ENCODE results near the gene EPB41L4B.

The EPB41L4B gene

DNA sequence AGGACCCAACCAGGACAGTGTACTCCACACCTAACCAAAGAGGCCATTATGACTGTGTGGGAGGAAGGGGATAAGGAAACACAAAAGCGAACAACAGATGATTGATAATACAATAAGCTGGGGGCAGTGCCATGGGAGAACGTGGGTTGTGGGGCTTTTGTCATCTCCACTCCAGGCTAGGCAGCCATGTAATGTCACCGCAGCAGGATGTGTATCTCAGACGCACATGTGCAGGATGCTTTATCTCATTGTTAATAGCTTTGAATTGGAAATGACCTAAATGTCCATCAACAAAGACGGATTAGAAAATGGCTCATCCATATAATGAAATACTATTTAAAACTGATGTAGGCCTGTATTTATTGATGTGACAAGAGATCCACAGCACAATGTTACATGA lies 51.0 kb downstream of the EPB41L4B start:
- no peak for DNase-seq (ENCODE audit: low spot score)

- no peak for DNase-seq (ENCODE audit: low spot score)
Measured at GRCh38 chr9:109269081-109269480, 51.8 kb downstream of the EPB41L4B start.

DNA sequence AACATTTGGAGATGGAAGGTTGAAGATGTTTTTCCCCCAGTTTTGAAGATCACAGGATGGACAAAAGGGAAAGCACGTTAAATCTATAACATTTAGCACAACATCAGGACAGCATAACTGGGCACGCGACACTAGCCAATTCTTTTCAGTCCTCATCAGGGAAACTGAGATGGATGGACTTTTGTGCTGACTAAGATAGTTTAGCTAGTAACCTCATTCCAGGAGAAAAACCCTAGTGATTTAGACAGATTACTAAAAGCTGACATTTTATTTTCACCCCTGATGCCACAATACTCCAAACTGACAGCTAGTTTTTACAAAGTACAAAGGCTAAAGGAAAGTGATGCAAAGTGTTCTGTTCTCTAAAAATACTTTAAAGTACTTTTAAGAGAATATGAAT lies 53.3 kb downstream of the EPB41L4B start:
- DNase-seq (ENCODE audit: low spot score), result no peak

- DNase-seq (ENCODE audit: low spot score), result no peak
Measured at GRCh38 chr9:109264877-109265587, 55.8 kb downstream of the EPB41L4B start.

DNA sequence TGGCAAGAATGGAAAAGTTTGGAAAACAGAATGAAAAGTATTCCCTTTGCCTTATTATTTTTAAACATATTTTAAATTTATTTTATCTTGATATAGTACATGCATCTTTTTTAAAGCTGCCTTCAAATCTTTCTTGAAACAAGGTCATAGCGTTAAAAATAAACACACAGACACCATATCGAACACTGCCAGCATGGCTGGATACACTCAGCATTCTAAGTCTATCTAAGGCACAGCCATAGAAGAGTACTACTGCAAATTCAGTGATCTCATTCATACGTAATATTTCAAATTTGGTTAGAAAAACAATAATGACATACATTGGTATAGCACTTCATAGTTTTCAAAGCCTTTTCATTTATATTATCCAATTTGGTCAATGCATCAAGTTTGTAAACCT lies 57.5 kb downstream of the EPB41L4B start:
- no peak for DNase-seq (ENCODE audit: low spot score)

DNA sequence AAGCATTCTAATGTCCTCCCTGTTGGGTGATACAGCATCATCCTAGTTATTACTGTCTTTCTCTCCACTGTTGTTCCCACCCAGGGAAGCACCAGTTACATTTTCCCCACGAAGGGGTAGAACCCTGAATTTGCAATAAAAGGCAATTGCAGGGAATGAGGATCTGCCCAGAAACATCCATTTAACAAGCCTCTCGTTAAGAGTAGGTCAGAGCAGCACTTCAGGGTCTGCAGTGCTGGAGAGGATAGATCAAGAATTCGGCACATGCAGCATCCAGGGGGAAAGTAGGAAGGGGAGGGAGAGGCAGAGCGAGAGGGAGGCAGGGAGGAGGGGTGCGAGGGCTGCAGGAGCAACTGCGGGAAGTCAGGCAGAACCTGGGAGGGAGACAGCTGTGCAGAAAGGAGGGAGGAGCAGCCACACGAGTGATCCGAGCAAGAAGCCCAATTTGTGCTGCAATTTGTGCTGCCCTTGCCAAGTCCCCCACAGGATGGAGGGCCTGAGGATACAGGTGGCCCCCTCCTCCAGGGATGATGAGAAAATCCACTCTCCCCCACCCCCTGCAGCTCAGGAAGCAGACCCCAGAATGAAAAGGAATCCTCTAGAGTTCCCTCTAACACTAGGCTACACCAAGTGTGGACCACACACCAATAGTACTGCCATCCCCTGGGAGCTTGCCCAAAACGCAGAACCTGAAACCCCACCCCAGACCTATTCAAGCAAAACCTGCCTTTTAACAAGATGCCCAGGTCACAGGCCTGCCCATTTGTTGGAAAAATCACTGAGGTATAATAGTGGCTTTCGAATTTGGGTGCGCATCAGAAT lies 62.2 kb downstream of the EPB41L4B start:
- no peak for DNase-seq (ENCODE audit: low spot score)

- no peak for DNase-seq (ENCODE audit: low spot score)
Measured at GRCh38 chr9:109256336-109256735, 64.5 kb downstream of the EPB41L4B start.

DNA sequence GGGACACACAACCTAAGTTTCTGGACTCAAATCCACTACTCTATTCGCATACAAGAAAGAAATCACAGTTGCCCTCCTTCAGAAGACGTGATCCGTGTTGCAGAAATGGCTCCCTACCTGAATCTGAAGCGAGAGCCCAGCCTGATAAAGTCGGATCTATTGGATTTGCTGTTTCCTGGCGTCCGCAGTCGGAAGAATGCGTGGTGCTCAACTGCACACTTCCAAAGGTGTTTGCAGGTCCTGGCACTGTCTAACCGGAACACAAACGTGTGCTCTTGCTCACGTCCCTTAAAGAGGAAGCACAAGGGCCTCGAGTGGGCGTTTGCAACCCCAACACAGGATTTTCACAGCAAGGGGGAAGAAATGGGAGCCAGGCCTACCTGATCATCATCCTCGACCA lies 65.5 kb downstream of the EPB41L4B start:
- DNase-seq (ENCODE audit: low spot score), result no peak

DNA sequence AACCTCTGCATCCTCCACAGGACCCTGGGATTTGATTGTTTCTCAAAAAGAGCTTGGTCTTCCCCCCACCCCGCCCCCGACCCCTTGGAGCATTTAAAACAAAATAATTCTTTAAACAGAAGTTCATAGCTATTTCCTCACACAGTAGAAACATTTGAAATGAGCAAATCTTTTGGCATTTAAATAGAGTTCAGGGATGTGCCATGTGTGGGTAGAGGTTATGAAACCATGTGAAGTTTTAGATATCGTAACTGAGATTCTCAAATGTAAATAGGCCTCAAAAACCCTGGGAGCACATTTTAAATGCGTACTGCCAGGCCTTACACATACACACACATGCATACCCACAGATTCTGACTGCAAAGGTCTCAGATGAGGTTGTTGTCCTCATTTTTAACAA lies 66.5 kb downstream of the EPB41L4B start:
- no peak for DNase-seq (ENCODE audit: low spot score)

DNA sequence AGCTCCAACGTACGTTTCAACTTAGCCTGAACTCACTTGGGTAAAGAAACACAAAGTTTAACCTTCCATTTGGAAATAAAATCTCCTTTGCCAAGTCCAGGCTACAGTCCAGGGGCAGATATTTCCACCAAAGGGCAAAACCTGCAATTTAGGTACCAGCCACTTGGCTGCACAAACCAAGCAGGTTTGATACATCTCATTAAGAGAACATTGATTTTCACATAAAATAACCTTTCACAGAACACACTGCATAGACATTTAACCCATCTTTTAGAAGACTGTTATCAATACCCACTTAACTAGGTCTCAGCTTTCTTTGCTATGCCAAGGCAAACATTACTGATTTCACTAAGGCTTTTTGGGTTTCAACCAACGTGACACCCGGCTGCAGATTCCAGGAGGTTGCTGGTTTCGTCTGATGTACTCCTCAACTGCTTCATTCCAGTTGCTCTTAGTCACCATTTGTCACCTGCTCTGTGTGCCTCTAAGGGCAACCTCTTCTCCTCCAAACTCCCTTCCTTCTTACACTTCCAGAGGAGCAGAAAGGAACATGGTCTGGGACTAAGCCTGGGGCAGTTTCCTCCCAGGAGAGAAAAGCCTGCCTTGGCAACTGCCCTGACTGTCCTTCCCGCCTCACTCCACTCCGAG lies 67.1 kb downstream of the EPB41L4B start:
- DNase-seq (ENCODE audit: low spot score), result no peak

DNA sequence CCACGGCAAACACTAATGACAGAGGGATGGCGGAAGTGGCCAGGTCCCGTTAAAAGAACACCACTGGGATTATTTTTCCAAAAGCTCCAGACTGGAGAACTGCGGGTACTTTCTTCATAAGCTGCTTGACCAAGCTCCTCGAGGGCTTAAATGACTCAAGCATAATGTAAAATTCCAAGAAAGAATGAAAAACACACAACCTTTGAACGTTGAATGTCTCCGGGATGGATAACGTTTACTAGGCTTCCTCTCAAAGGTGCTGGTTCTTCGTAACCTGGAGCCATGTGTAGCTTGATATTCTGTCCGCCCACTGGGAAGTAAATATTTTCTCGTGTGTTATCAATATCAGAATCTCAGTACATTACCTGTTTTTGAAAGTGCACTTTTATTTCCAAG lies 67.6 kb downstream of the EPB41L4B start:
- DNase-seq (ENCODE audit: low spot score), result no peak

GRCh38 chr9:109252291-109252690 lies 68.6 kb downstream of the EPB41L4B start:
- no peak for DNase-seq (ENCODE audit: low spot score)

GRCh38 chr9:109251776-109252106 lies 69.1 kb downstream of the EPB41L4B start:
- no peak for DNase-seq (ENCODE audit: low spot score)

GRCh38 chr9:109251080-109251775 lies 69.6 kb downstream of the EPB41L4B start:
- no peak for DNase-seq (ENCODE audit: low spot score)

DNA sequence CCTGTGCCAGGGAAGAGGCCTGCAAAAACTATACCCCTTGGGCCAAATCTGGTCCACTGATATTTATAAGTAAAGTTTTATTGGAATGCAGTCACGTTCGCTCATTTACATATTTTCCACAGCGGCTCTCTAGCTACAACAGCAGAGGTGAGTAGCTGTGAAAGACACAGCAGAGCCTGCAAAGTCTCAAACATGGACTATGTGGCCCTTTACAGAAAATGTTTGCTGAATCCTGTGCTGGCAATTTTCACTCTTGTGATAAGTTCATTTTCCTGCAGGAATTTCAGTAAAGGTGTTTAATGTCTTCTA lies 70.1 kb downstream of the EPB41L4B start:
- DNase-seq (ENCODE audit: low spot score), result no peak

DNA sequence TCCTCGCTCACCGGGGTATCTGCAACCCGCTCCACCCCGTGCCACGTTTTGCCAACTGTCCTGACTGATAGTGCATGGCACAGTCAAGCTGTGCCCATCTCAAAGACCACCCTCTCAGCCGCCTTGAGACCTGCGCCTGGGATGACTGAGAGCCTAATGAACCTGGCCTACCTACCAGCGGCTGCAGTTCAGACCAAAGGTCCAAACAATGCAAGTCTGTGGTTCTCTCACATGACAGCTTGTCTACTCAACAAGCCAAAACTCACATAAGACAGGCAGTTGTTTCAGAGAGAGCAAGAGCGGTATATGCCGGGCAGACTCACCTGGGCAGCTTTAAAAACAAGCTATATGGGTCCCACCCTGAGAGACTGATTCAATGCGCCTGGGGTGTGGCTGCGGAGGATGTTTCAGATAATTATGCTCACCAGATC lies 70.5 kb downstream of the EPB41L4B start:
- no peak for DNase-seq (ENCODE audit: low spot score)

- DNase-seq (ENCODE audit: low spot score), result no peak
Measured at GRCh38 chr9:109249615-109250014, 71.2 kb downstream of the EPB41L4B start.

GRCh38 chr9:109248133-109248581 lies 72.7 kb downstream of the EPB41L4B start:
- no peak for DNase-seq (ENCODE audit: low spot score)

DNA sequence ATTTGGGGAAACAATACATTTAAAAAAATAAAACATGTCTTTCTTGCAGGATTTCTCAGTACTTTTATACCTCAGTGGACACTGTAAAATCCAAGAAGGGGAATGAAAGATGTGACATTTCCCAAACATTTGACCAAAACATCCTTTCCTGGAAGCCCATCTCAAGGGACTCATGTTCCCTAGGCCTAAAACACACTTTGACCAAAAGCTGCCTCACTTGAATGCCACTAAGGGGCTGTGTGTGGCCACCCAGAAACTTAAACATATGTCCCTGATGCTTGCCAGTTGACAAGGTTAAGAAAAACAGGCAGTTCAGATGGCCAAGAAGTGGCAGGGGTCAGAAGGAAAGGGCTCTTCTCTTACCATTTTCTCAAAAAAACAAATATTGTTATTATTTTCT lies 73.6 kb downstream of the EPB41L4B start:
- no peak for DNase-seq (ENCODE audit: low spot score)

DNA sequence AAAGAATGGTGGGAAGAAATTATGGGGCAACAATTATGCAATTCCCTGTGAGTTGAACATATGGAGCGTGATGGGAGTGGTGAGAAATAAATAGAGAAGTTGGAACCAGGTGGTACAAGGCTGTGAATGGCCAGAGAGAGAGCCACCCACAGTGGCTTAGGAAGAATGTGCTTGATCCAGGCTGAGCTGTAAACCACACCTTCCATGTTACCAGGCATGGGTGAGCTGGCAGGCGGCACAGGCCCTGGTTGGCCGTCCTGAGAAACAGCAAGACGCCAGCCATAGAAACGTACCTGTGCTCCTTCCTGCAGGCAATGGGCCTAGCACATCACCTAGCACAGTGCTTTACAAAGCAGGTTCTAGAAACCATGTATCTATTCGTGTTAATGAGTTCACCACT lies 74.3 kb downstream of the EPB41L4B start:
- DNase-seq (ENCODE audit: low spot score), result no peak

DNA sequence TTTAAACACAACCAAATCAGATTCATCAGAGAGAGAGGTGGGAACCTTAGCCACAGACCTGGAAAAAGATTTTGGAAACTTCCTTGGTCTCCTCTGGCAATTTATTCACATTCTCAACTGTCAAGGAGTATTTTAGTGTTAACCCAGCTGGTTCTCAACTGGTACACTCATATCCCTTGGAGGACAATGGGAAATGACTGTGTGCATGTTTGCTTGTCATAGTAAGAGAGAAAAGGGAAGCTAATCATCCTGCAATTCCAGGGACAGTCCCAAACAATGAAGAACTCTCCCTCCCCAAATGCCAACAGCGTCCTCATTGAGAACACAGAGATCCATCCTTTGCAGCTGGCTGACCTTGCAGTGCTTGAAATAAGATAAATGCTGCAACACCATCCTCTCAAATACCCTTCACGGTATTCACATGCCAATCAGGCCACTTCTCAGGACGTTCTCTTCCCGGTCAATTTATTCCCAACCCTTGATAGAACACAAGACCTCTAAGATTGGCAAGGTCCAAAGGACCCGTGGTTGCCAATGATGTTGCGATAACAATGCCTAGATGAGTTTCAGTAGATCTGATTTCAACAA lies 75.5 kb downstream of the EPB41L4B start:
- no peak for DNase-seq (ENCODE audit: low spot score)
